ENCODE measurements around the gene TMEM92. TPM values are rescaled to one million over a fixed set of nuclear protein-coding genes. Genes with fewer than 3 reads are reported as not detected.

Gene TMEM92
- total and polyA plus RNA-seq, 2 of the 13 experiments (the other 11 are each of a cell fraction or from before 2014, with no cell fraction given): 0.07 TPM; not detected in 1

DNA sequence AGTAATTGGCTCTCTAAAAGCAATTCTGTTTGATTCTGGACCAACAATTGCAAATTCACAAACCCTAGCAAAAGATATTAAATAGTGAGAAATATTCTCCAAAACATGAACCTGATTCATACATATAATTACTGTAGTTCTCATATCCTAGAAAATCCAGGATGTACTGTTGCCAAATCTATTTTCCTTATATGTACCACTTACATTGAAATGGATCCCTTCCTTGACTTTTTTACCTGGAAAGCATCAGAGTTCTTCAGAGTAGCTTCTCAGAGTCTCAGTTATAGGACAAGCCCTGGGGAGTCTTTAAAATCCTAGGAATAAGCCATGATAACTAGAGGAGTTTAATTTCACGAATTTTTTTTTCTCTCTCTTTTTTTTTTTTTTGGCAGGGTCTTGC is 16.7 kb downstream of the TMEM92 start:
- DNase-seq (ENCODE audit: low spot score) (no peak), ATAC-seq (no peak), FAIRE-seq (no peak)
- H2AFZ ChIP-seq (ENCODE audit: low read length): no peak overlapping the region
- in situ Hi-C loops (cut with HindIII; ENCODE audit: extremely low pct_ligation_motif_present, low pct_unique_long_range_greater_than_20kb): no loop called here
- no peak overlapping the region for H3K9ac ChIP-seq (ENCODE audit: insufficient read depth, low read depth, low read length)
- H3K36me3 ChIP-seq (replicated peaks in 1 of 2; ENCODE audit: control insufficient read depth in 1 of 2, insufficient read depth in 2 of 2, low read length in 2 of 2): no peaks in the 10 kb centered on the region
- TF ChIP-seq, protein P1, sequence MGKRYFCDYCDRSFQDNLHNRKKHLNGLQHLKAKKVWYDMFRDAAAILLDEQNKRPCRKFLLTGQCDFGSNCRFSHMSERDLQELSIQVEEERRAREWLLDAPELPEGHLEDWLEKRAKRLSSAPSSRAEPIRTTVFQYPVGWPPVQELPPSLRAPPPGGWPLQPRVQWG (CRISPR knock-in tag; IDR thresholded peaks at IDR 0.05; ENCODE audit: borderline replicate concordance, low read depth): no peak
- TF ChIP-seq, protein P2, sequence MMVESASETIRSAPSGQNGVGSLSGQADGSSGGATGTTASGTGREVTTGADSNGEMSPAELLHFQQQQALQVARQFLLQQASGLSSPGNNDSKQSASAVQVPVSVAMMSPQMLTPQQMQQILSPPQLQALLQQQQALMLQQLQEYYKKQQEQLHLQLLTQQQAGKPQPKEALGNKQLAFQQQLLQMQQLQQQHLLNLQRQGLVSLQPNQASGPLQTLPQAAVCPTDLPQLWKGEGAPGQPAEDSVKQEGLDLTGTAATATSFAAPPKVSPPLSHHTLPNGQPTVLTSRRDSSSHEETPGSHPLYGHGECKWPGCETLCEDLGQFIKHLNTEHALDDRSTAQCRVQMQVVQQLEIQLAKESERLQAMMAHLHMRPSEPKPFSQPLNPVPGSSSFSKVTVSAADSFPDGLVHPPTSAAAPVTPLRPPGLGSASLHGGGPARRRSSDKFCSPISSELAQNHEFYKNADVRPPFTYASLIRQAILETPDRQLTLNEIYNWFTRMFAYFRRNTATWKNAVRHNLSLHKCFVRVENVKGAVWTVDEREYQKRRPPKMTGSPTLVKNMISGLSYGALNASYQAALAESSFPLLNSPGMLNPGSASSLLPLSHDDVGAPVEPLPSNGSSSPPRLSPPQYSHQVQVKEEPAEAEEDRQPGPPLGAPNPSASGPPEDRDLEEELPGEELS (CRISPR knock-in tag; IDR thresholded peaks at IDR 0.05): no peak
- TF ChIP-seq MIXL1 (CRISPR knock-in tag; IDR thresholded peaks at IDR 0.05): no peak
- TF ChIP-seq, protein P3, sequence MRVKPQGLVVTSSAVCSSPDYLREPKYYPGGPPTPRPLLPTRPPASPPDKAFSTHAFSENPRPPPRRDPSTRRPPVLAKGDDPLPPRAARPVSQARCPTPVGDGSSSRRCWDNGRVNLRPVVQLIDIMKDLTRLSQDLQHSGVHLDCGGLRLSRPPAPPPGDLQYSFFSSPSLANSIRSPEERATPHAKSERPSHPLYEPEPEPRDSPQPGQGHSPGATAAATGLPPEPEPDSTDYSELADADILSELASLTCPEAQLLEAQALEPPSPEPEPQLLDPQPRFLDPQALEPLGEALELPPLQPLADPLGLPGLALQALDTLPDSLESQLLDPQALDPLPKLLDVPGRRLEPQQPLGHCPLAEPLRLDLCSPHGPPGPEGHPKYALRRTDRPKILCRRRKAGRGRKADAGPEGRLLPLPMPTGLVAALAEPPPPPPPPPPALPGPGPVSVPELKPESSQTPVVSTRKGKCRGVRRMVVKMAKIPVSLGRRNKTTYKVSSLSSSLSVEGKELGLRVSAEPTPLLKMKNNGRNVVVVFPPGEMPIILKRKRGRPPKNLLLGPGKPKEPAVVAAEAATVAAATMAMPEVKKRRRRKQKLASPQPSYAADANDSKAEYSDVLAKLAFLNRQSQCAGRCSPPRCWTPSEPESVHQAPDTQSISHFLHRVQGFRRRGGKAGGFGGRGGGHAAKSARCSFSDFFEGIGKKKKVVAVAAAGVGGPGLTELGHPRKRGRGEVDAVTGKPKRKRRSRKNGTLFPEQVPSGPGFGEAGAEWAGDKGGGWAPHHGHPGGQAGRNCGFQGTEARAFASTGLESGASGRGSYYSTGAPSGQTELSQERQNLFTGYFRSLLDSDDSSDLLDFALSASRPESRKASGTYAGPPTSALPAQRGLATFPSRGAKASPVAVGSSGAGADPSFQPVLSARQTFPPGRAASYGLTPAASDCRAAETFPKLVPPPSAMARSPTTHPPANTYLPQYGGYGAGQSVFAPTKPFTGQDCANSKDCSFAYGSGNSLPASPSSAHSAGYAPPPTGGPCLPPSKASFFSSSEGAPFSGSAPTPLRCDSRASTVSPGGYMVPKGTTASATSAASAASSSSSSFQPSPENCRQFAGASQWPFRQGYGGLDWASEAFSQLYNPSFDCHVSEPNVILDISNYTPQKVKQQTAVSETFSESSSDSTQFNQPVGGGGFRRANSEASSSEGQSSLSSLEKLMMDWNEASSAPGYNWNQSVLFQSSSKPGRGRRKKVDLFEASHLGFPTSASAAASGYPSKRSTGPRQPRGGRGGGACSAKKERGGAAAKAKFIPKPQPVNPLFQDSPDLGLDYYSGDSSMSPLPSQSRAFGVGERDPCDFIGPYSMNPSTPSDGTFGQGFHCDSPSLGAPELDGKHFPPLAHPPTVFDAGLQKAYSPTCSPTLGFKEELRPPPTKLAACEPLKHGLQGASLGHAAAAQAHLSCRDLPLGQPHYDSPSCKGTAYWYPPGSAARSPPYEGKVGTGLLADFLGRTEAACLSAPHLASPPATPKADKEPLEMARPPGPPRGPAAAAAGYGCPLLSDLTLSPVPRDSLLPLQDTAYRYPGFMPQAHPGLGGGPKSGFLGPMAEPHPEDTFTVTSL (CRISPR knock-in tag; IDR thresholded peaks at IDR 0.05; ENCODE audit: borderline replicate concordance): no peak
- TF ChIP-seq, protein P4, sequence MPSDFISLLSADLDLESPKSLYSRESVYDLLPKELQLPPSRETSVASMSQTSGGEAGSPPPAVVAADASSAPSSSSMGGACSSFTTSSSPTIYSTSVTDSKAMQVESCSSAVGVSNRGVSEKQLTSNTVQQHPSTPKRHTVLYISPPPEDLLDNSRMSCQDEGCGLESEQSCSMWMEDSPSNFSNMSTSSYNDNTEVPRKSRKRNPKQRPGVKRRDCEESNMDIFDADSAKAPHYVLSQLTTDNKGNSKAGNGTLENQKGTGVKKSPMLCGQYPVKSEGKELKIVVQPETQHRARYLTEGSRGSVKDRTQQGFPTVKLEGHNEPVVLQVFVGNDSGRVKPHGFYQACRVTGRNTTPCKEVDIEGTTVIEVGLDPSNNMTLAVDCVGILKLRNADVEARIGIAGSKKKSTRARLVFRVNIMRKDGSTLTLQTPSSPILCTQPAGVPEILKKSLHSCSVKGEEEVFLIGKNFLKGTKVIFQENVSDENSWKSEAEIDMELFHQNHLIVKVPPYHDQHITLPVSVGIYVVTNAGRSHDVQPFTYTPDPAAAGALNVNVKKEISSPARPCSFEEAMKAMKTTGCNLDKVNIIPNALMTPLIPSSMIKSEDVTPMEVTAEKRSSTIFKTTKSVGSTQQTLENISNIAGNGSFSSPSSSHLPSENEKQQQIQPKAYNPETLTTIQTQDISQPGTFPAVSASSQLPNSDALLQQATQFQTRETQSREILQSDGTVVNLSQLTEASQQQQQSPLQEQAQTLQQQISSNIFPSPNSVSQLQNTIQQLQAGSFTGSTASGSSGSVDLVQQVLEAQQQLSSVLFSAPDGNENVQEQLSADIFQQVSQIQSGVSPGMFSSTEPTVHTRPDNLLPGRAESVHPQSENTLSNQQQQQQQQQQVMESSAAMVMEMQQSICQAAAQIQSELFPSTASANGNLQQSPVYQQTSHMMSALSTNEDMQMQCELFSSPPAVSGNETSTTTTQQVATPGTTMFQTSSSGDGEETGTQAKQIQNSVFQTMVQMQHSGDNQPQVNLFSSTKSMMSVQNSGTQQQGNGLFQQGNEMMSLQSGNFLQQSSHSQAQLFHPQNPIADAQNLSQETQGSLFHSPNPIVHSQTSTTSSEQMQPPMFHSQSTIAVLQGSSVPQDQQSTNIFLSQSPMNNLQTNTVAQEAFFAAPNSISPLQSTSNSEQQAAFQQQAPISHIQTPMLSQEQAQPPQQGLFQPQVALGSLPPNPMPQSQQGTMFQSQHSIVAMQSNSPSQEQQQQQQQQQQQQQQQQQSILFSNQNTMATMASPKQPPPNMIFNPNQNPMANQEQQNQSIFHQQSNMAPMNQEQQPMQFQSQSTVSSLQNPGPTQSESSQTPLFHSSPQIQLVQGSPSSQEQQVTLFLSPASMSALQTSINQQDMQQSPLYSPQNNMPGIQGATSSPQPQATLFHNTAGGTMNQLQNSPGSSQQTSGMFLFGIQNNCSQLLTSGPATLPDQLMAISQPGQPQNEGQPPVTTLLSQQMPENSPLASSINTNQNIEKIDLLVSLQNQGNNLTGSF (CRISPR knock-in tag; IDR thresholded peaks at IDR 0.05): no peak
- no peak for TF ChIP-seq POLR2AphosphoS5 (IDR thresholded peaks at IDR 0.05; ENCODE audit: low read depth, low read length)
- TF ChIP-seq, protein P5, sequence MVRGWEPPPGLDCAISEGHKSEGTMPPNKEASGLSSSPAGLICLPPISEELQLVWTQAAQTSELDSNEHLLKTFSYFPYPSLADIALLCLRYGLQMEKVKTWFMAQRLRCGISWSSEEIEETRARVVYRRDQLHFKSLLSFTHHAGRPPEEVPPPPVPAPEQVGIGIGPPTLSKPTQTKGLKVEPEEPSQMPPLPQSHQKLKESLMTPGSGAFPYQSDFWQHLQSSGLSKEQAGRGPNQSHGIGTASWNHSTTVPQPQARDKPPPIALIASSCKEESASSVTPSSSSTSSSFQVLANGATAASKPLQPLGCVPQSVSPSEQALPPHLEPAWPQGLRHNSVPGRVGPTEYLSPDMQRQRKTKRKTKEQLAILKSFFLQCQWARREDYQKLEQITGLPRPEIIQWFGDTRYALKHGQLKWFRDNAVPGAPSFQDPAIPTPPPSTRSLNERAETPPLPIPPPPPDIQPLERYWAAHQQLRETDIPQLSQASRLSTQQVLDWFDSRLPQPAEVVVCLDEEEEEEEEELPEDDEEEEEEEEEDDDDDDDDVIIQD (CRISPR knock-in tag; IDR thresholded peaks at IDR 0.05; ENCODE audit: low read depth): no peak
- no peak for TF ChIP-seq JARID2 (CRISPR knock-in tag; IDR thresholded peaks at IDR 0.05; ENCODE audit: insufficient replicate concordance)
- no peaks in the 10 kb centered on the region for H3K79me2 ChIP-seq (ENCODE audit: insufficient read depth, low read length)
- no peaks in the 10 kb centered on the region for H4K20me1 ChIP-seq (ENCODE audit: insufficient read depth, low read length)
- H3K9me3 ChIP-seq (ENCODE audit: low read length): no peaks in the 10 kb centered on the region
- peaks cover 2 to 14% of the 10 kb centered on the region in 2 experiments; a peak in 3 of 5 replicates for H3K27me3 ChIP-seq (ENCODE audit: control insufficient read depth in 1 of 2, insufficient read depth in 2 of 2, low read length in 2 of 2)
- WGBS (ENCODE audit: low lambda C conversion rate): 0% methylated on average over 1 of the region's 1 CpG
- BruUV-seq (replicated peaks): no TSS peak
- H3K27ac ChIP-seq (ENCODE audit: extremely low read length, insufficient read depth, low read length): no peak overlapping the region
- peaks cover 10% of the 10 kb centered on the region; the same call in 1 of the 2 replicates for H3K4me1 ChIP-seq (ENCODE audit: insufficient read depth, low read length)
- H3K4me2 ChIP-seq (ENCODE audit: low read depth, low read length): no peak overlapping the region
- H3K4me3 ChIP-seq (replicated peaks in 1 of 3; ENCODE audit: insufficient read depth in 1 of 3, low read depth in 2 of 3, low read length in 3 of 3): no peak overlapping the region
- ChIA-PET CTCF (ENCODE audit: low intra/inter-chr PET ratio, low total read pairs) (interaction anchor here (1.3 kb wide), 1 partner anchor 90 kb away, joined by 3 read pairs; no protein-coding TSS in a partner anchor), POLR2A (no interaction called here)
- intact Hi-C loops (cut with micrococcal nuclease; ENCODE audit: unreplicated experiment): no loop called here
